NB4 (cell line): ENCODE data around the gene PPP2R5C.

Source experiments
- MYC ChIP-seq: IDR thresholded peaks from 2 replicates; pipeline ENCODE4 v1.6.1; 2011; ENCODE audit warnings: low read depth, low read length
- POLR2A ChIP-seq: IDR thresholded peaks from 2 replicates; pipeline ENCODE4 v1.6.1; 2011; ENCODE audit warnings: mild to moderate bottlenecking; ENCODE audit not compliant: insufficient read length; ENCODE audit errors: extremely low read depth
- TF ChIP-seq, protein P1 (sequence below): IDR thresholded peaks from one replicate; pipeline ENCODE4 v1.5.1; 2012; ENCODE audit warnings: low read depth, low read length

DNA sequence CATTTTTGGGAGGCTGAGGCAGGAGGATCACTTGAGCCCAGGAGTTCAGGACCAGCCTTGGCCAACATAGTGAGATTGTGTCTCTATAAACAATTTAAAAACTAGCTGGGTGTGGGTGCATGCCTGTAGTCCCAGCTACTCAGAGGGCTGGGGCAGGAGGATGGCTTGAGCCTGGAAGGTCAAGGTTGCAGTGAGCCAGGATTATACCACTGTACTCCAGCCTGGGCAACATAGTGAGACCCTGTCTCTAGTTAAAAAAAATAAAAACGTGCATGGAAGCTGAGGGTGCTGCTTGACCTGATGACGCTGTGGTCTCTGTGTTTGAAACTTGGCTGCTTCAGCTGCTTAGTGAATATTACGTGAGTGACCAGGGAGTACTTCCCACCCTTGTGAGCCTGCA lies 89.7 kb downstream of the PPP2R5C start:
- TF ChIP-seq, protein P1, sequence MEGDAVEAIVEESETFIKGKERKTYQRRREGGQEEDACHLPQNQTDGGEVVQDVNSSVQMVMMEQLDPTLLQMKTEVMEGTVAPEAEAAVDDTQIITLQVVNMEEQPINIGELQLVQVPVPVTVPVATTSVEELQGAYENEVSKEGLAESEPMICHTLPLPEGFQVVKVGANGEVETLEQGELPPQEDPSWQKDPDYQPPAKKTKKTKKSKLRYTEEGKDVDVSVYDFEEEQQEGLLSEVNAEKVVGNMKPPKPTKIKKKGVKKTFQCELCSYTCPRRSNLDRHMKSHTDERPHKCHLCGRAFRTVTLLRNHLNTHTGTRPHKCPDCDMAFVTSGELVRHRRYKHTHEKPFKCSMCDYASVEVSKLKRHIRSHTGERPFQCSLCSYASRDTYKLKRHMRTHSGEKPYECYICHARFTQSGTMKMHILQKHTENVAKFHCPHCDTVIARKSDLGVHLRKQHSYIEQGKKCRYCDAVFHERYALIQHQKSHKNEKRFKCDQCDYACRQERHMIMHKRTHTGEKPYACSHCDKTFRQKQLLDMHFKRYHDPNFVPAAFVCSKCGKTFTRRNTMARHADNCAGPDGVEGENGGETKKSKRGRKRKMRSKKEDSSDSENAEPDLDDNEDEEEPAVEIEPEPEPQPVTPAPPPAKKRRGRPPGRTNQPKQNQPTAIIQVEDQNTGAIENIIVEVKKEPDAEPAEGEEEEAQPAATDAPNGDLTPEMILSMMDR, result no peak
- TF ChIP-seq POLR2A, result no peak
- TF ChIP-seq MYC, result no peak
